Endothelial cell of umbilical vein (primary cell): ENCODE data around the gene TEF.

Source experiments
- CTCF ChIP-seq, 2 donors: IDR thresholded peaks; 1 replicate in 1 of 2; 2 replicates in 1 of 2; pipeline ENCODE4 v1.5.1; 2011; ENCODE audit warnings: low read length in 2 of 2, mild to moderate bottlenecking in 2 of 2, moderate library complexity in 2 of 2, control low read depth in 1 of 2, inconsistent platforms in 1 of 2, low read depth in 1 of 2; ENCODE audit not compliant: insufficient read depth in 1 of 2; ENCODE audit errors: extremely low read depth in 1 of 2
- EZH2 ChIP-seq: IDR thresholded peaks from 2 replicates; pipeline ENCODE4 v1.6.1; 2012; ENCODE audit warnings: borderline replicate concordance, low read depth, mild to moderate bottlenecking, moderate library complexity, low read length, inconsistent platforms; ENCODE audit not compliant: severe bottlenecking
- FOS ChIP-seq: IDR thresholded peaks from 2 replicates; pipeline ENCODE4 v1.6.1; 2011; ENCODE audit warnings: mild to moderate bottlenecking, low read length, moderate library complexity, borderline replicate concordance; ENCODE audit not compliant: insufficient read depth
- GATA2 ChIP-seq: IDR thresholded peaks from 2 replicates; pipeline ENCODE4 v1.7.0; 2011; ENCODE audit warnings: low read depth, mild to moderate bottlenecking, moderate library complexity, mixed read lengths, low read length; ENCODE audit not compliant: insufficient read length, insufficient read depth
- JUN ChIP-seq: IDR thresholded peaks from 2 replicates; pipeline ENCODE4 v1.6.1; 2011; ENCODE audit warnings: borderline replicate concordance, low read depth; ENCODE audit not compliant: insufficient read length, insufficient read depth
- POLR2A ChIP-seq: IDR thresholded peaks from 2 replicates; pipeline ENCODE4 v1.6.1; 2012; ENCODE audit warnings: low read depth, mild to moderate bottlenecking, control low read depth, low read length
- POLR2AphosphoS5 ChIP-seq: IDR thresholded peaks from 2 replicates; pipeline ENCODE4 v1.6.1; 2012; ENCODE audit warnings: low read depth, mild to moderate bottlenecking, control low read depth, low read length, moderate library complexity; ENCODE audit not compliant: insufficient read depth
- TF ChIP-seq, protein P1 (sequence below): IDR thresholded peaks from 2 replicates; pipeline ENCODE4 v1.6.1; 2011; ENCODE audit not compliant: insufficient read depth, insufficient read length

DNA sequence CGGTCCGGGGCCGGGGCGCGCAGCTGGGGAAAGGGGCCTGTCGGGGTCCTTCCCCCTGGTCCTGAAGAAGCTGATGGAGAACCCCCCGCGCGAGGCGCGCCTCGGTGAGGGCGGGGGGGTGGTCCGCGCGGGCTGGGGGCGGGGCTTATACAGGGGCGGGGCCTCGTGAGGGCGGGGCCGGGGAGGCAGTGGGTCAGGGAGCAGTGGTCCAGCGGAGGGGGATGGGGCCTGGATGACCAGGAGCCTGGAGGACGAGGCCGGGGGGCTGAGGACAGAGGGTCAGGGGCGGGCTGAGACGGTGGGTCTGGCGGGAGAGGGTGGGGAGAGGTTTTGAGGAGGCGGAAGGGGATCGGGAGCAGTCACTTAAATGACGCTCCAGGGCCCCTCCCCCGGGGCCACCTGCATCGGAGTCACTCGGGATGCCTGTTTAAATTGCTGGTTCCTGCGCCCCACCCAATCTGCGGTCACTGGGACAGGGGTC lies 396 bp downstream of the TEF start:
- TF ChIP-seq CTCF (IDR thresholded peaks at IDR 0.05; ENCODE audit: extremely low read depth in 1 of 2, insufficient read depth in 1 of 2, low read depth in 1 of 2, low read length in 2 of 2) (no peak), FOS (no peak), EZH2 (no peak), JUN (no peak), POLR2A (no peak), POLR2AphosphoS5 (no peak), GATA2 (no peak)
- TF ChIP-seq, protein P1, sequence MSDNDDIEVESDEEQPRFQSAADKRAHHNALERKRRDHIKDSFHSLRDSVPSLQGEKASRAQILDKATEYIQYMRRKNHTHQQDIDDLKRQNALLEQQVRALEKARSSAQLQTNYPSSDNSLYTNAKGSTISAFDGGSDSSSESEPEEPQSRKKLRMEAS = no peak
